H1 (cell line): ENCODE results near the gene SRPK3.

ENCODE experiments used
- ATF2 ChIP-seq: IDR thresholded peaks from 2 replicates; pipeline ENCODE4 v1.6.1; 2012; ENCODE audit warnings: low read length, inconsistent platforms
- ATF3 ChIP-seq: IDR thresholded peaks from 2 replicates; pipeline ENCODE4 v1.6.1; 2011; ENCODE audit warnings: low read depth, mild to moderate bottlenecking, low read length; ENCODE audit not compliant: insufficient read depth
- CTCF ChIP-seq, 3 experiments: IDR thresholded peaks; 1 replicate in 2 of 3; 2 replicates in 1 of 3; pipeline versions ENCODE4 v1.5.1 to v1.6.1; 2011; ENCODE audit warnings: low read length in 3 of 3, mild to moderate bottlenecking in 3 of 3, inconsistent platforms in 2 of 3, low read depth in 1 of 3, moderate library complexity in 1 of 3; ENCODE audit not compliant: insufficient read depth in 1 of 3; ENCODE audit errors: control extremely low read depth in 1 of 3
- EGR1 ChIP-seq: IDR thresholded peaks from 2 replicates; pipeline ENCODE4 v1.6.1; 2011; ENCODE audit warnings: low read depth, low read length, borderline replicate concordance
- HDAC2 ChIP-seq, 2 experiments: fragments of 300-600 bp in 1 of 2; sonication (generic) in 1 of 2; IDR thresholded peaks; 2 replicates each; pipeline ENCODE4 v1.6.1; 2011 to 2012; ENCODE audit warnings: low read depth in 2 of 2, low read length in 2 of 2, mild to moderate bottlenecking in 2 of 2, moderate library complexity in 2 of 2, borderline replicate concordance in 1 of 2, inconsistent platforms in 1 of 2
- MAX ChIP-seq: IDR thresholded peaks from 2 replicates; pipeline ENCODE4 v1.6.1; 2012; ENCODE audit warnings: inconsistent platforms
- YY1 ChIP-seq: IDR thresholded peaks from 2 replicates; pipeline ENCODE4 v1.6.1; 2011; ENCODE audit warnings: low read depth, mild to moderate bottlenecking, low read length

- TF ChIP-seq HDAC2 (IDR thresholded peaks at IDR 0.05; ENCODE audit: borderline replicate concordance in 1 of 2, low read depth in 2 of 2, low read length in 2 of 2) (no peak), EGR1 (no peak), ATF3 (no peak), MAX (no peak), ATF2 (no peak), YY1 (no peak), CTCF (IDR thresholded peaks at IDR 0.05; ENCODE audit: control extremely low read depth in 1 of 3, insufficient read depth in 1 of 3, low read depth in 1 of 3, low read length in 3 of 3) (no peak)
Observed at GRCh38 chrX:153740631-153741222, 40.1 kb upstream of the SRPK3 start.
